T-helper 2 cell treated with Interferon-gamma antibody and Interleukin-4, amounts not matched to agents 5 μg/mL and 100 μg/mL, for 36 hours (primary cell): ENCODE results near the gene CEP68.
"Not testable (repeated sequence)": the region's sequence is repeated elsewhere in the genome, so short reads cannot be mapped to it uniquely, and the experiment has no call there.

Source experiments
- DNase-seq: peaks from one replicate; pipeline ENCODE4 v3.0.0; 2021; ENCODE audit warnings: low spot score
- H3K27ac Mint-ChIP-seq: one replicate; pipeline ENCODE4 v1.8.0; 2021; ENCODE audit warnings: mild to moderate bottlenecking, mixed read lengths
- H3K27me3 Mint-ChIP-seq: one replicate; pipeline ENCODE4 v1.8.0; 2021; ENCODE audit warnings: low read depth, mixed read lengths
- H3K36me3 Mint-ChIP-seq: one replicate; pipeline ENCODE4 v1.8.0; 2021; ENCODE audit warnings: low read depth, mixed read lengths
- H3K4me1 Mint-ChIP-seq: one replicate; pipeline ENCODE4 v1.8.0; 2021; ENCODE audit warnings: low read depth, mixed read lengths
- H3K4me3 Mint-ChIP-seq: one replicate; pipeline ENCODE4 v1.8.0; 2022; ENCODE audit warnings: mild to moderate bottlenecking, moderate library complexity, mixed read lengths
- H3K9me3 Mint-ChIP-seq: one replicate; pipeline ENCODE4 v1.8.0; 2021; ENCODE audit warnings: mixed read lengths

The CEP68 gene, protein sequence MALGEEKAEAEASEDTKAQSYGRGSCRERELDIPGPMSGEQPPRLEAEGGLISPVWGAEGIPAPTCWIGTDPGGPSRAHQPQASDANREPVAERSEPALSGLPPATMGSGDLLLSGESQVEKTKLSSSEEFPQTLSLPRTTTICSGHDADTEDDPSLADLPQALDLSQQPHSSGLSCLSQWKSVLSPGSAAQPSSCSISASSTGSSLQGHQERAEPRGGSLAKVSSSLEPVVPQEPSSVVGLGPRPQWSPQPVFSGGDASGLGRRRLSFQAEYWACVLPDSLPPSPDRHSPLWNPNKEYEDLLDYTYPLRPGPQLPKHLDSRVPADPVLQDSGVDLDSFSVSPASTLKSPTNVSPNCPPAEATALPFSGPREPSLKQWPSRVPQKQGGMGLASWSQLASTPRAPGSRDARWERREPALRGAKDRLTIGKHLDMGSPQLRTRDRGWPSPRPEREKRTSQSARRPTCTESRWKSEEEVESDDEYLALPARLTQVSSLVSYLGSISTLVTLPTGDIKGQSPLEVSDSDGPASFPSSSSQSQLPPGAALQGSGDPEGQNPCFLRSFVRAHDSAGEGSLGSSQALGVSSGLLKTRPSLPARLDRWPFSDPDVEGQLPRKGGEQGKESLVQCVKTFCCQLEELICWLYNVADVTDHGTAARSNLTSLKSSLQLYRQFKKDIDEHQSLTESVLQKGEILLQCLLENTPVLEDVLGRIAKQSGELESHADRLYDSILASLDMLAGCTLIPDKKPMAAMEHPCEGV

GRCh38 chr2:65056215-65057053, at the start of gene CEP68:
TSS of gene CEP68 (plus strand) at chr2:65056416. CDS start at chr2:65069445, 13,029 bp downstream.
- peaks cover 44% of the 10 kb centered on the region for H3K4me1 Mint-ChIP-seq
- peak; percentile 97 for DNase-seq

GRCh38 chr2:65013776-65014175, 42.4 kb upstream of the CEP68 start:
- H3K27ac Mint-ChIP-seq, result no peak overlapping the region
- no peaks in the 10 kb centered on the region for H3K27me3 Mint-ChIP-seq
- DNase-seq, result no peak
- H3K4me1 Mint-ChIP-seq, result peaks cover 5% of the 10 kb centered on the region
- no peaks in the 10 kb centered on the region for H3K9me3 Mint-ChIP-seq
- no peak overlapping the region for H3K4me3 Mint-ChIP-seq
- peaks cover 68% of the 10 kb centered on the region for H3K36me3 Mint-ChIP-seq

More at GRCh38 chr2:65056215-65057053, at the start of gene CEP68:
- Mint-ChIP-seq H3K9me3 (no peaks in the 10 kb centered on the region), H3K4me3 (peak within 1 kb of the TSS; percentile 97), H3K27me3 (no peaks in the 10 kb centered on the region), H3K27ac (peak within 1 kb of the TSS; percentile 89), H3K36me3 (no peaks in the 10 kb centered on the region)

GRCh38 chr2:65015731-65016130, 40.5 kb upstream of the CEP68 start:
- no peak for DNase-seq
- H3K36me3 Mint-ChIP-seq, result peaks cover 67% of the 10 kb centered on the region

DNA sequence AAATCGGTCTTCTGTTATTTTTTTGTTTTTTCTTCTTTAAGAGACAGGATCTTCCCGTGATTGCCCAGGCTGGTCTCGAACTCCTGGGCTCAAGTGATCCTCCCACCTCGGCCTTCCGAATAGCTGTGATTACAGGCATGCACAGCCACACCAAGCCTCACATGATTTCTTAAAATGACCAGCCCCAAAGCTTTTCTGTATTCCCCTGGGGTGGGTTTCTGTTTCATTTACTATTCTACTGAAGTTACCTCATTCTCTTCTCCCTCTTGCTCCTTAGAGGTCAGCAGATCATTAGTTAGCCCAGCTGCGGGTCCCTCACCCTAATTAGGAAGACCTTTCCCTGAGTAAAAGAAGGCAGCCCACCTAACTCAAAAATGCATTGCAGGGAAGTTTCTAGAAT, 39.4 kb upstream of the CEP68 start:
- H3K27ac Mint-ChIP-seq, result no peak overlapping the region
- H3K36me3 Mint-ChIP-seq, result peaks cover 68% of the 10 kb centered on the region
- no peaks in the 10 kb centered on the region for H3K27me3 Mint-ChIP-seq
- no peaks in the 10 kb centered on the region for H3K9me3 Mint-ChIP-seq
- no peak for DNase-seq
- H3K4me1 Mint-ChIP-seq, result peaks cover 5% of the 10 kb centered on the region
- H3K4me3 Mint-ChIP-seq, result no peak overlapping the region

More at GRCh38 chr2:65015731-65016130, 40.5 kb upstream of the CEP68 start:
- no peaks in the 10 kb centered on the region for H3K27me3 Mint-ChIP-seq
- H3K9me3 Mint-ChIP-seq, result no peaks in the 10 kb centered on the region
- H3K27ac Mint-ChIP-seq, result no peak overlapping the region
- peaks cover 5% of the 10 kb centered on the region for H3K4me1 Mint-ChIP-seq
- no peak overlapping the region for H3K4me3 Mint-ChIP-seq

DNA sequence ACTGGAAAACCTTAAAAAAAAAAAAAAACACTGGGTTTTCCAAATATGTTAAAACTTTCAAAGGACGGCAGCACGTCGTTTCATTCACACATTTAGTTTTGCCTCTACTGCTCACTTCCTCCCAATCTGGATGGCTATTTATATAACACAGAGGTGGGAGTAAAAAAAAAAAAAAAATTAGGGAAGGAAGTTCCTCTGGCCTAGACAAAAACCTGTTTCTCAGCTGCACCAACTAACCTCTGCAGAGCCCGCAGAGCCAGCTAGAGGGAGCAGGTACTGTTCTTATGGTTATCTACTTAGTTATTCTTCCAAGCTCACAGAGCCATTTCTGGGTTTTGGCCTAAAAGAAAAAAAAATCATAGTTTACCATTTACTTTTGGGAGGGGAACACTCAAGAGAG, 38.9 kb upstream of the CEP68 start:
- no peak overlapping the region for H3K4me3 Mint-ChIP-seq
- H3K36me3 Mint-ChIP-seq, result peaks cover 71% of the 10 kb centered on the region
- H3K27ac Mint-ChIP-seq, result no peak overlapping the region
- no peak for DNase-seq
- peaks cover 5% of the 10 kb centered on the region for H3K4me1 Mint-ChIP-seq
- H3K27me3 Mint-ChIP-seq, result no peaks in the 10 kb centered on the region
- no peaks in the 10 kb centered on the region for H3K9me3 Mint-ChIP-seq

- no peak for DNase-seq
- peaks cover 5% of the 10 kb centered on the region for H3K4me1 Mint-ChIP-seq
- no peaks in the 10 kb centered on the region for H3K27me3 Mint-ChIP-seq
- no peak overlapping the region for H3K27ac Mint-ChIP-seq
- no peaks in the 10 kb centered on the region for H3K9me3 Mint-ChIP-seq
- no peak overlapping the region for H3K4me3 Mint-ChIP-seq
- H3K36me3 Mint-ChIP-seq, result peaks cover 71% of the 10 kb centered on the region
Measured at GRCh38 chr2:65018141-65018582, 38.1 kb upstream of the CEP68 start.

GRCh38 chr2:65019010-65019409, 37.2 kb upstream of the CEP68 start:
- Mint-ChIP-seq H3K4me1 (peaks cover 4% of the 10 kb centered on the region), H3K27ac (no peak overlapping the region), H3K27me3 (no peaks in the 10 kb centered on the region), H3K9me3 (no peaks in the 10 kb centered on the region), H3K4me3 (no peak overlapping the region), H3K36me3 (peaks cover 71% of the 10 kb centered on the region)
- DNase-seq, result no peak

- H3K27me3 Mint-ChIP-seq, result no peaks in the 10 kb centered on the region
- no peaks in the 10 kb centered on the region for H3K9me3 Mint-ChIP-seq
- H3K4me1 Mint-ChIP-seq, result peaks cover 4% of the 10 kb centered on the region
- no peak overlapping the region for H3K27ac Mint-ChIP-seq
- no peak for DNase-seq
- H3K36me3 Mint-ChIP-seq, result peaks cover 65% of the 10 kb centered on the region
- H3K4me3 Mint-ChIP-seq, result no peak overlapping the region
Measured at GRCh38 chr2:65019675-65020195, 36.5 kb upstream of the CEP68 start.

DNA sequence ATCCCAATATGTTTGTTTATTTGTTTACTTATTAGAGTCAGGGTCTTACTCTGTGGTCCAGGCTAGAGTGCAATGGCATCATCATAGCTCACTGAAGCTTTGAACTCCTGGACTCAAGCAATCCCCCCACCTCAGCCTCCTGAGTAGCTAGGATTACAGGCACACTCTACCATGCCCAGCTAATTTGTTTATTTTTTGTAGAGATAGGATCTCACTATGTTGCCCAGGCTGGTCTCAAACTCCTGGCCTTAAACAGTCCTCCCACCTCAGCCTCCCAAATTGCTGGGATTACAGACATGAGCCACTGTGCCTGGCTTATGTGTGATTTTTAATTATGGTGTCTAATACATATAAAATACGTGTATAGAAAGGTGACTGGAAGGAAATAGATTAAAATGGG, 36.0 kb upstream of the CEP68 start:
- not testable (repeated sequence) for H3K27ac Mint-ChIP-seq, H3K27me3 Mint-ChIP-seq, H3K4me1 Mint-ChIP-seq, H3K4me3 Mint-ChIP-seq, H3K9me3 Mint-ChIP-seq, DNase-seq
- H3K36me3 Mint-ChIP-seq, result peaks cover 61% of the 10 kb centered on the region

GRCh38 chr2:65020943-65021528, 35.2 kb upstream of the CEP68 start:
- Mint-ChIP-seq H3K9me3 (no peaks in the 10 kb centered on the region), H3K4me3 (no peak overlapping the region), H3K27me3 (no peaks in the 10 kb centered on the region), H3K4me1 (peaks cover 7% of the 10 kb centered on the region), H3K27ac (no peak overlapping the region), H3K36me3 (peaks cover 61% of the 10 kb centered on the region)
- no peak for DNase-seq

DNA sequence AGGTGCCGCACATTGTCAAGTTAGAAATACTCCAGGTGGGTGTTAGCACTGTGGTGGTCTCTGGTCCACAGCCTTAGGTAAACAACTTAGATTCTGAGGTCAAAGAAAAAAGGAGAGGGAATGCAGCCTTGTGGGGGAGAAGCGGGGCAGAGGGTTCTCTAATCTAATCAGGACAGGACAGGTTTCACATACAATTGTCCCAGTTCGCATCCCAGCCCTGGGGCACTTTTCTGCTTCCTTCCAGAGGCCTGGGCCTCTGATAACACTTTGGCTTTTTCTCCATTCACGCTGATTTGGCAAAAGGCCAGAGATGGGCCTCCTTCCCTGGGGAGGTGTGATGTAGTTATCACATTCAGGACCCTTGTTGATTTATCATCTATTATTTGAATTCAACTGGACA, 34.5 kb upstream of the CEP68 start:
- H3K4me3 Mint-ChIP-seq, result no peak overlapping the region
- no peaks in the 10 kb centered on the region for H3K27me3 Mint-ChIP-seq
- peaks cover 55% of the 10 kb centered on the region for H3K36me3 Mint-ChIP-seq
- no peak for DNase-seq
- H3K27ac Mint-ChIP-seq, result no peak overlapping the region
- H3K4me1 Mint-ChIP-seq, result peaks cover 7% of the 10 kb centered on the region
- H3K9me3 Mint-ChIP-seq, result no peaks in the 10 kb centered on the region

GRCh38 chr2:65022189-65022588, 34.0 kb upstream of the CEP68 start:
- no peaks in the 10 kb centered on the region for H3K27me3 Mint-ChIP-seq
- H3K36me3 Mint-ChIP-seq, result peaks cover 50% of the 10 kb centered on the region
- peaks cover 7% of the 10 kb centered on the region for H3K4me1 Mint-ChIP-seq
- H3K27ac Mint-ChIP-seq, result no peak overlapping the region
- DNase-seq, result no peak
- no peaks in the 10 kb centered on the region for H3K9me3 Mint-ChIP-seq
- no peak overlapping the region for H3K4me3 Mint-ChIP-seq

GRCh38 chr2:65023742-65024141, 32.5 kb upstream of the CEP68 start:
- Mint-ChIP-seq H3K4me3 (no peak overlapping the region), H3K36me3 (peaks cover 35% of the 10 kb centered on the region), H3K9me3 (no peaks in the 10 kb centered on the region), H3K27ac (no peak overlapping the region), H3K4me1 (peaks cover 3% of the 10 kb centered on the region), H3K27me3 (no peaks in the 10 kb centered on the region)
- no peak for DNase-seq
